IMR-90 (cell line): ENCODE results near the gene FBXO41. TPM values are rescaled to one million over a fixed set of nuclear protein-coding genes. Genes with fewer than 3 reads are reported as not detected.

ENCODE experiments used
- ATAC-seq: fragments of 200-7000 bp; cut with Tn5 transposase; 2 replicates; pipeline ENCODE4 v1.9.1; 2020; ENCODE audit warnings: low read depth, mild to moderate bottlenecking, moderate library complexity
- BruUV-seq: library from RNA; stranded (reverse); fragments of 400-500 nt; replicated peaks from 2 replicates; lab custom pipeline; 2021; lab: Mats Ljungman, UMichigan
- CTCF ChIA-PET: fragments of 300-600 bp; formaldehyde crosslinking; extraction: SDS; loops from one replicate; lab custom pipeline; 2021; ENCODE audit warnings: antibody characterized with exemption; lab: Yijun Ruan, JAX
- POLR2A ChIA-PET: fragments of 300-600 bp; sonication (Branson Sonifier 250); formaldehyde crosslinking; loops from one replicate; lab custom pipeline; 2022; ENCODE audit warnings: antibody characterized with exemption; ENCODE audit not compliant: unreplicated experiment; lab: Charles Lee
- DNase-seq: peaks from one replicate; pipeline ENCODE4 v3.0.0; 2013
- H2AFZ ChIP-seq: replicated peaks from 2 replicates; pipeline ENCODE3; 2013; ENCODE audit warnings: low read length, mild to moderate bottlenecking; ENCODE audit not compliant: poor library complexity
- H2AK5ac ChIP-seq: 2 replicates; pipeline ENCODE4 v1.6.1; 2013; ENCODE audit warnings: low read depth, low read length, inconsistent platforms
- H2AK9ac ChIP-seq: replicated peaks from 2 replicates; pipeline ENCODE3; 2013; ENCODE audit warnings: mild to moderate bottlenecking, low read depth, low read length, moderate library complexity; ENCODE audit not compliant: poor library complexity
- H2BK120ac ChIP-seq: 2 replicates; pipeline ENCODE4 v1.6.1; 2013; ENCODE audit warnings: low read depth, low read length, inconsistent platforms
- H2BK15ac ChIP-seq: 3 replicates; pipeline ENCODE4 v1.6.1; 2013; ENCODE audit warnings: low read depth, low read length, inconsistent platforms
- H2BK20ac ChIP-seq: 2 replicates; pipeline ENCODE4 v1.6.1; 2013; ENCODE audit warnings: low read depth, mild to moderate bottlenecking, inconsistent platforms, low read length, moderate library complexity
- H2BK5ac ChIP-seq: 2 replicates; pipeline ENCODE4 v1.6.1; 2013; ENCODE audit warnings: mild to moderate bottlenecking, low read depth, low read length, inconsistent platforms; ENCODE audit not compliant: poor library complexity, severe bottlenecking
- H3K14ac ChIP-seq: replicated peaks from 2 replicates; pipeline ENCODE4 v1.6.1; 2013; ENCODE audit warnings: low read depth, low read length, inconsistent platforms
- H3K18ac ChIP-seq: 2 replicates; pipeline ENCODE4 v1.6.1; 2013; ENCODE audit warnings: low read depth, low read length, control low read depth
- H3K23ac ChIP-seq: 2 replicates; pipeline ENCODE4 v1.6.1; 2013; ENCODE audit warnings: low read depth, low read length, inconsistent platforms
- H3K27ac ChIP-seq: 2 replicates; pipeline ENCODE4 v1.5.1; 2013; ENCODE audit warnings: mild to moderate bottlenecking, control low read depth, low read length; ENCODE audit not compliant: insufficient read depth
- H3K27me3 ChIP-seq: 2 replicates; pipeline ENCODE4 v1.6.1; 2013; ENCODE audit warnings: low read length; ENCODE audit not compliant: control insufficient read depth, insufficient read depth
- H3K36me3 ChIP-seq: 2 replicates; pipeline ENCODE4 v1.6.1; 2013; ENCODE audit warnings: low read length, mixed read lengths; ENCODE audit not compliant: control insufficient read depth, insufficient read depth
- H3K4ac ChIP-seq: 2 replicates; pipeline ENCODE4 v1.6.1; 2013; ENCODE audit warnings: low read depth, low read length, inconsistent platforms
- H3K4me1 ChIP-seq: 2 replicates; pipeline ENCODE4 v1.6.1; 2013; ENCODE audit warnings: low read length, mixed read lengths; ENCODE audit not compliant: control insufficient read depth, insufficient read depth
- H3K4me2 ChIP-seq: 2 replicates; pipeline ENCODE4 v1.6.1; 2013; ENCODE audit warnings: low read depth, mild to moderate bottlenecking, control low read depth, low read length, moderate library complexity
- H3K4me3 ChIP-seq: 2 replicates; pipeline ENCODE4 v1.5.1; 2013; ENCODE audit warnings: low read depth, mild to moderate bottlenecking, control low read depth, low read length, moderate library complexity; ENCODE audit not compliant: insufficient read depth
- H3K56ac ChIP-seq: 2 replicates; pipeline ENCODE4 v1.6.1; 2013; ENCODE audit warnings: low read length, inconsistent platforms; ENCODE audit not compliant: insufficient read depth; ENCODE audit errors: extremely low read depth
- H3K79me1 ChIP-seq, 2 experiments: 2 replicates each; pipeline ENCODE4 v1.6.1; 2013; ENCODE audit warnings: low read length in 2 of 2, inconsistent platforms in 1 of 2, low read depth in 1 of 2
- H3K9ac ChIP-seq: 2 replicates; pipeline ENCODE4 v1.6.1; 2013; ENCODE audit warnings: low read depth, low read length, control low read depth
- H3K9me1 ChIP-seq: 2 replicates; pipeline ENCODE4 v1.6.1; 2013; ENCODE audit warnings: low read length, inconsistent platforms; ENCODE audit not compliant: insufficient read depth
- H3K9me3 ChIP-seq: 2 replicates; pipeline ENCODE4 v1.6.1; 2013; ENCODE audit warnings: low read length; ENCODE audit not compliant: control insufficient read depth, insufficient read depth
- H4K20me1 ChIP-seq: 2 replicates; pipeline ENCODE4 v1.6.1; 2013; ENCODE audit warnings: low read length, inconsistent platforms; ENCODE audit not compliant: insufficient read depth
- H4K5ac ChIP-seq: 2 replicates; pipeline ENCODE4 v1.6.1; 2013; ENCODE audit warnings: mild to moderate bottlenecking, low read depth, low read length, control low read depth
- H4K8ac ChIP-seq, 2 experiments: 2 replicates each; pipeline ENCODE4 v1.6.1; 2013; ENCODE audit warnings: low read depth in 2 of 2, low read length in 2 of 2, control low read depth in 1 of 2, inconsistent platforms in 1 of 2
- H4K91ac ChIP-seq: 2 replicates; pipeline ENCODE4 v1.6.1; 2013; ENCODE audit warnings: low read depth, low read length, inconsistent platforms; ENCODE audit not compliant: insufficient read depth
- CEBPB ChIP-seq: IDR thresholded peaks from 2 replicates; pipeline ENCODE4 v1.6.1; 2012; ENCODE audit warnings: low read depth, low read length, improper control_type of control experiment
- FOS ChIP-seq: fragments of 150-350 bp; IDR thresholded peaks from 2 replicates; pipeline ENCODE4 v1.6.1; 2016; ENCODE audit warnings: low read depth, low read length
- MAFK ChIP-seq: IDR thresholded peaks from 2 replicates; pipeline ENCODE4 v1.6.1; 2012; ENCODE audit warnings: low read depth, low read length, improper control_type of control experiment
- RCOR1 ChIP-seq: IDR thresholded peaks from 2 replicates; pipeline ENCODE4 v1.6.1; 2012; ENCODE audit warnings: mild to moderate bottlenecking, low read length, improper control_type of control experiment; ENCODE audit not compliant: insufficient replicate concordance
- RFX5 ChIP-seq: IDR thresholded peaks from 2 replicates; pipeline ENCODE4 v1.8.0; 2012; ENCODE audit warnings: low read depth, mild to moderate bottlenecking, low read length, moderate library complexity
- SMC3 ChIP-seq: fragments of 150-350 bp; IDR thresholded peaks from 2 replicates; pipeline ENCODE4 v1.6.1; 2016; ENCODE audit warnings: low read depth, mild to moderate bottlenecking, antibody characterized with exemption, low read length, moderate library complexity
- WGBS, 2 experiments: methylation state at CpG; one replicate each; pipeline versions ENCODE4 v1.1.5 to v1.1.7; 2013; ENCODE audit warnings: missing lambda C conversion rate in 2 of 2; ENCODE audit not compliant: insufficient read length in 1 of 2; ENCODE audit errors: extremely low coverage in 2 of 2; 5-methylcytosine and 5-hydroxymethylcytosine counted together
- dilution Hi-C: fragments of 300-500 bp; cut with HindIII; formaldehyde crosslinking; loops from one replicate; pipeline ENCODE4 v1.14.3; 2018; ENCODE audit warnings: low sequenced_read_pairs; ENCODE audit not compliant: unreplicated experiment
- in situ Hi-C: fragments of 300-500 bp; cut with MboI; formaldehyde crosslinking; loops from 3 replicates; pipeline ENCODE4 v1.14.3; 2019; ENCODE audit warnings: low sequenced_read_pairs, inconsistent platforms, mixed read lengths
- intact Hi-C: fragments of 100-400 bp; cut with micrococcal nuclease; formaldehyde crosslinking; loops from 2 replicates; pipeline ENCODE4 v1.10.0; 2022
- polyA plus RNA-seq, 3 experiments: library from polyadenylated mRNA; depleted of rRNA; stranded (reverse); fragments of >200 nt; gene quantifications; 2 replicates each; pipeline ENCODE4 v1.2.3, GENCODE V29; 2012; ENCODE audit warnings: low replicate concordance in 1 of 3
- total RNA-seq: library from RNA; depleted of rRNA; stranded (reverse); fragments of >200 nt; gene quantifications from 2 replicates; pipeline ENCODE4 v1.2.3, GENCODE V29; 2012

FBXO41 gene
- total and polyA plus RNA-seq, 2 of the 4 experiments (the other 2 are of a cell fraction): 0.54 to 3.7 TPM

DNA sequence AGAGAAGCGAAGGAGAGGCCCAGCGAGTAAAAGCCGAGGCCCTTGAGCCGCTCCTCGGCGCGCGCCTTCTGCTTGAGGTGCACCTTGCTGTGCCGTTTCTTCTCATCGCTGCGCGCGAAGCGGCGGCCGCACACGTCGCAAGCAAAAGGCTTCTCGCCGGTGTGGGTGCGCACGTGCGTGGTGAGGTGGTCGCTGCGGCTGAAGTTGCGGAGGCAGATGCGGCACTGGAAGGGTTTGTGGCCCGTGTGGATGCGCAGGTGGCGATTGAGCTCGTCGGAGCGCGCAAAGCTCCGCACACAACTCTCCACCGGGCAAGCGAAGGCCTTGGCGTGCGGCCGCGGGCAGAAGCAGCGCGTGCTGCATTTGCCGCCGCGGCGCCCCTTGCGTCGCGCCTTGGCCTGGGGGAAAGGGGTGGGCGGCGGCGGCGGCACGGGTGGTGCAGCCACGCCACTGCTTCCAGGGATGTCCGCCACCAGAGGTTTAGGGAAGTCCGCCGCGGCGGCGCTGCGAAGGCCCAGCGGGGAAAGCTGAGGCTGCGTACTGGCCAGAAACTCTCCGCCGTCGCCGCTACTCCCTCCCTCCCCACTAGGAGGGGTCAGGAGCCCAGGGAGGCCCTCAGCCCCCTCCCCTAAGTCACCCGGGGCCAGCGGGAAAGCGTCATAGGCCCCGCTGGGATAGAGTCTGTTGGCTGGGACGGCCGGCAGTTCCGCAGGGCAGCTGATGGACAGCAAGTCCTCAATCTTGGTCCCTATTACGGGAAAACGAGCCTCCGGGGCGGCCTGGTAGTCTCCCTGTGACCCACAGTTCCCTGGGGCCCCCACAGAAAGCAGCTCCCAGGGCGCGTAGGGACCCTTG, 7.4 kb upstream of the FBXO41 start:
- H3K9ac ChIP-seq: no peak overlapping the region
- H3K14ac ChIP-seq: no peak overlapping the region
- no peaks in the 10 kb centered on the region for H3K36me3 ChIP-seq
- peak overlapping the region; percentile 61 for H3K4me2 ChIP-seq
- H3K27me3 ChIP-seq: peaks cover 56% of the 10 kb centered on the region
- in situ Hi-C loops: no loop called here
- no peak overlapping the region for H3K23ac ChIP-seq
- POLR2A ChIA-PET: no interaction called here
- no peak overlapping the region for H3K56ac ChIP-seq
- peaks cover 5% of the 10 kb centered on the region; the same call in 1 of the 2 replicates for H4K20me1 ChIP-seq
- H2BK5ac ChIP-seq: no peak overlapping the region
- 1% methylated on average over 15 of the region's 82 CpGs; no CpG with 5 or more reads in 1 of the 2 experiments for WGBS, 2 experiments
- TF ChIP-seq RFX5: no peak
- no peak for TF ChIP-seq SMC3
- no peak for TF ChIP-seq FOS
- TF ChIP-seq CEBPB: no peak
- no peak for TF ChIP-seq RCOR1
- TF ChIP-seq MAFK: no peak
- H2AK9ac ChIP-seq: peak overlapping the region; percentile 70
- H3K4ac ChIP-seq: no peak overlapping the region
- H4K91ac ChIP-seq: no peak overlapping the region
- H3K27ac ChIP-seq: no peak overlapping the region
- no peak overlapping the region for H4K5ac ChIP-seq
- H3K9me3 ChIP-seq: no peaks in the 10 kb centered on the region
- H3K4me1 ChIP-seq: no peaks in the 10 kb centered on the region; the same call in 1 of the 2 replicates
- CTCF ChIA-PET: no interaction called here
- BruUV-seq: no TSS peak
- no peak overlapping the region for H4K8ac ChIP-seq
- H2AFZ ChIP-seq: peak overlapping the region; percentile 71
- no peak overlapping the region for H3K4me3 ChIP-seq
- no peaks in the 10 kb centered on the region for H3K9me1 ChIP-seq
- no peak overlapping the region for H2BK120ac ChIP-seq
- intact Hi-C loops: no loop called here
- H2AK5ac ChIP-seq: no peak overlapping the region
- H2BK20ac ChIP-seq: no peak overlapping the region
- dilution Hi-C loops: no loop called here
- H2BK15ac ChIP-seq: no peak overlapping the region
- H3K18ac ChIP-seq: no peak overlapping the region
- DNase-seq: no peak
- peak; percentile 7; the same call in 1 of the 2 replicates for ATAC-seq
- no peaks in the 10 kb centered on the region for H3K79me1 ChIP-seq
